IMR-90 (cell line): ENCODE measurements around the gene CRTC1.

Experiments
- MAFK ChIP-seq: IDR thresholded peaks from 2 replicates; pipeline ENCODE4 v1.6.1; 2012; ENCODE audit warnings: low read depth, low read length, improper control_type of control experiment
- MAZ ChIP-seq: IDR thresholded peaks from 2 replicates; pipeline ENCODE4 v1.6.1; 2012; ENCODE audit warnings: low read depth, mild to moderate bottlenecking, low read length, improper control_type of control experiment, moderate library complexity, borderline replicate concordance
- MXI1 ChIP-seq: IDR thresholded peaks from 2 replicates; pipeline ENCODE4 v1.6.1; 2012; ENCODE audit warnings: low read depth, mild to moderate bottlenecking, low read length, moderate library complexity, borderline replicate concordance
- POLR2A ChIP-seq: IDR thresholded peaks from 2 replicates; pipeline ENCODE4 v1.6.1; 2012; ENCODE audit warnings: mild to moderate bottlenecking, low read depth, low read length
- RAD21 ChIP-seq: IDR thresholded peaks from 2 replicates; pipeline ENCODE4 v1.6.1; 2012; ENCODE audit warnings: low read length, improper control_type of control experiment
- TF ChIP-seq, protein P1 (sequence below): conservative IDR thresholded peaks from 2 replicates; pipeline ENCODE4 v1.5.1; 2012; ENCODE audit warnings: mild to moderate bottlenecking, low read depth, low read length, improper control_type of control experiment
- TF ChIP-seq, protein P2 (sequence below): fragments of 150-350 bp; IDR thresholded peaks from 2 replicates; pipeline ENCODE4 v1.6.1; 2016; ENCODE audit warnings: low read depth, mild to moderate bottlenecking, low read length, moderate library complexity, borderline replicate concordance

DNA sequence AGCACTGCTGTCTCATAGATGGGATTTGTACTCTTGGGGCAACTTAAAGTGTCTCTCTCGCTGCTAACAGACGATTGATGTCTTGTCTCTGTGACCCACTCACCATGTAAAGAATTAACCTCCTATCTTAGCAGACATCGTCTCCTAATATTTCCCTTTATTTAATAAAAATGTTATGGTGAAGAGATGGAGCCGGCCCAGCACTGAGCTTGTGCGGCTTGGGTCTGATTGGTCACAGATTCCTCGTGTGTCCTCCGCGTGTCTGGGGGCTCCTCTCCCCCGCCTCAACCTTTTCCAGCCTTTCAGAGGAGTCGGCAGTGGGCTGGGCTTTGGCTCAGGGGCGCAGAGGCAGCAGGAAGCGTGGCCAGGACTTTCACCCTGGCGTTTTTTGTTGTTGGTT is 13.2 kb upstream of the CRTC1 start:
- TF ChIP-seq POLR2A (no peak), RAD21 (no peak), MAFK (no peak), MAZ (no peak), MXI1 (no peak)
- TF ChIP-seq, protein P1, sequence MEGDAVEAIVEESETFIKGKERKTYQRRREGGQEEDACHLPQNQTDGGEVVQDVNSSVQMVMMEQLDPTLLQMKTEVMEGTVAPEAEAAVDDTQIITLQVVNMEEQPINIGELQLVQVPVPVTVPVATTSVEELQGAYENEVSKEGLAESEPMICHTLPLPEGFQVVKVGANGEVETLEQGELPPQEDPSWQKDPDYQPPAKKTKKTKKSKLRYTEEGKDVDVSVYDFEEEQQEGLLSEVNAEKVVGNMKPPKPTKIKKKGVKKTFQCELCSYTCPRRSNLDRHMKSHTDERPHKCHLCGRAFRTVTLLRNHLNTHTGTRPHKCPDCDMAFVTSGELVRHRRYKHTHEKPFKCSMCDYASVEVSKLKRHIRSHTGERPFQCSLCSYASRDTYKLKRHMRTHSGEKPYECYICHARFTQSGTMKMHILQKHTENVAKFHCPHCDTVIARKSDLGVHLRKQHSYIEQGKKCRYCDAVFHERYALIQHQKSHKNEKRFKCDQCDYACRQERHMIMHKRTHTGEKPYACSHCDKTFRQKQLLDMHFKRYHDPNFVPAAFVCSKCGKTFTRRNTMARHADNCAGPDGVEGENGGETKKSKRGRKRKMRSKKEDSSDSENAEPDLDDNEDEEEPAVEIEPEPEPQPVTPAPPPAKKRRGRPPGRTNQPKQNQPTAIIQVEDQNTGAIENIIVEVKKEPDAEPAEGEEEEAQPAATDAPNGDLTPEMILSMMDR: no peak
- TF ChIP-seq, protein P2, sequence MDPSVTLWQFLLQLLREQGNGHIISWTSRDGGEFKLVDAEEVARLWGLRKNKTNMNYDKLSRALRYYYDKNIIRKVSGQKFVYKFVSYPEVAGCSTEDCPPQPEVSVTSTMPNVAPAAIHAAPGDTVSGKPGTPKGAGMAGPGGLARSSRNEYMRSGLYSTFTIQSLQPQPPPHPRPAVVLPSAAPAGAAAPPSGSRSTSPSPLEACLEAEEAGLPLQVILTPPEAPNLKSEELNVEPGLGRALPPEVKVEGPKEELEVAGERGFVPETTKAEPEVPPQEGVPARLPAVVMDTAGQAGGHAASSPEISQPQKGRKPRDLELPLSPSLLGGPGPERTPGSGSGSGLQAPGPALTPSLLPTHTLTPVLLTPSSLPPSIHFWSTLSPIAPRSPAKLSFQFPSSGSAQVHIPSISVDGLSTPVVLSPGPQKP: no peak
